ENCODE data around the gene PPM1A. TPM values are rescaled to one million over a fixed set of nuclear protein-coding genes. Genes with fewer than 3 reads are reported as not detected.
A peak's percentile ranks its signal among the peaks of the same experiment; 100 is the strongest.

The PPM1A gene
- total and polyA plus RNA-seq, 2 of the 13 experiments (the other 11 are each of a cell fraction or from before 2014, with no cell fraction given), result 23.3 to 29.8 TPM

DNA sequence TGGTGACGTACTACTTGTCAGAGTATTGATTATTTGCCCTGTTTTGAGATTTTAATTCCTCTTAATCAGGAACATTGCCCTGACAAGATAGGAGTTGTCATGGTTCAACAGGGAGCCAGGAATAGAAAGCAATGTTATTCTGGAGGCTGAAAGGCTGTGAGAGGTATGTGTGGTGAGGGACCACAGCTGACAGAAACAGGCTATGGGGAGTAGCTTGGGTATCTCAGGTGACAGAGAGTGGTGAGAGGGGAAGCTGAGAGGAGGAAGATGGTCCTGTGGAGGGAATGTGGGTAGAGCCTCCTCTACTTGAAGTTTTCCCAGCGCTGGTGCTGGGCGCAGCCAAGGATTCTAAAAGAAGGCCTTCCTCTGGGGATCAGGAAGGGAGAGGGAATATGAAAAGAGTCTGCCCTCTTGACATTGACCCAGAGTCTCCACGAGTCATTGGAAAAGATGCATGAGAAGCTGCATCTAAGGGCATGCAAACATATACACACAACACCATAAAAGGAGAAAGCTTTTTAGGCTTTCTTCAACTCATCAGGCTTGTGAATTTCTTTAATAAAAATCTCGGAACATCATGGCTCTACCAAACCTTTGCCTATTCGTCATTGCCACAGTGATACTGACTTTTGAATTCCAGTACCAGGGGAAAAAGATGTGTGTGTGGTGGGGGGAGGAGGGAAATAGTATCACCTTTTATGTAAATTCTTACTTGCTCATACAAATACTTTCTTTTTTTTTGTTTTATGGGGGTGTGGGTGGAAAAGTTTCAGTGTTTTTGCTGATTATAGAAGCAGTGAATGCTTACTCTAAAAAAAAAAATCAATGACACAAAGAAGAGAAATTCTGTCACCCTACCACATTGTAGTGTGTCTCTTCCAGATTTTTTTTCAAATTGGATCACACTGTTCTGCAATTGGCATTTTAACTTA, 43.9 kb upstream of the PPM1A start:
- Histone ChIP-seq H3K27ac (ENCODE audit: extremely low read length, insufficient read depth, low read length) (no peak overlapping the region), H3K4me1 (ENCODE audit: insufficient read depth, low read length) (no peaks in the 10 kb centered on the region), H3K4me2 (ENCODE audit: low read depth, low read length) (no peak overlapping the region), H3K9me3 (ENCODE audit: low read length) (no peaks in the 10 kb centered on the region), H3K36me3 (replicated peaks in 1 of 2; ENCODE audit: control insufficient read depth in 1 of 2, insufficient read depth in 2 of 2, low read length in 2 of 2) (no peaks in the 10 kb centered on the region), H2AFZ (ENCODE audit: low read length) (no peak overlapping the region), H3K4me3 (replicated peaks in 1 of 3; ENCODE audit: insufficient read depth in 1 of 3, low read depth in 2 of 3, low read length in 3 of 3) (no peak overlapping the region), H3K9ac (ENCODE audit: insufficient read depth, low read depth, low read length) (no peak overlapping the region), H3K27me3 (ENCODE audit: control insufficient read depth in 1 of 2, insufficient read depth in 2 of 2, low read length in 2 of 2) (no peaks in the 10 kb centered on the region), H3K79me2 (ENCODE audit: insufficient read depth, low read length) (no peaks in the 10 kb centered on the region), H4K20me1 (ENCODE audit: insufficient read depth, low read length) (no peaks in the 10 kb centered on the region)
- FAIRE-seq (no peak), ATAC-seq (no peak), DNase-seq (ENCODE audit: low spot score) (no peak)
- 35% methylated on average over 6 of the region's 6 CpGs for WGBS (ENCODE audit: low lambda C conversion rate)
- in situ Hi-C loops (cut with HindIII; ENCODE audit: extremely low pct_ligation_motif_present, low pct_unique_long_range_greater_than_20kb), result no loop called here
- ChIA-PET CTCF (ENCODE audit: low intra/inter-chr PET ratio, low total read pairs) (no interaction called here), POLR2A (no interaction called here)
- no TSS peak for BruUV-seq (replicated peaks)
- intact Hi-C loops (cut with micrococcal nuclease; ENCODE audit: unreplicated experiment), result no loop called here
- no peak for TF ChIP-seq CENPX (CRISPR knock-in tag; IDR thresholded peaks at IDR 0.05)
- TF ChIP-seq CREB1 (IDR thresholded peaks at IDR 0.05), result 0 out of 2 replicates have a peak, but pooled peaks have one; percentile 46
- no peak for TF ChIP-seq CREB1 (CRISPR knock-in tag; IDR thresholded peaks at IDR 0.05)

- Histone ChIP-seq H3K27me3 (ENCODE audit: control insufficient read depth in 1 of 2, insufficient read depth in 2 of 2, low read length in 2 of 2) (no peaks in the 10 kb centered on the region; a peak in 1 of 5 replicates), H3K9me3 (ENCODE audit: low read length) (no peaks in the 10 kb centered on the region), H3K4me3 (replicated peaks in 1 of 3; ENCODE audit: insufficient read depth in 1 of 3, low read depth in 2 of 3, low read length in 3 of 3) (no peak overlapping the region), H3K79me2 (ENCODE audit: insufficient read depth, low read length) (no peaks in the 10 kb centered on the region), H3K4me2 (ENCODE audit: low read depth, low read length) (no peak overlapping the region), H4K20me1 (ENCODE audit: insufficient read depth, low read length) (no peaks in the 10 kb centered on the region), H3K9ac (ENCODE audit: insufficient read depth, low read depth, low read length) (no peak overlapping the region), H2AFZ (ENCODE audit: low read length) (no peak overlapping the region), H3K27ac (ENCODE audit: extremely low read length, insufficient read depth, low read length) (no peak overlapping the region), H3K36me3 (replicated peaks in 1 of 2; ENCODE audit: control insufficient read depth in 1 of 2, insufficient read depth in 2 of 2, low read length in 2 of 2) (no peaks in the 10 kb centered on the region), H3K4me1 (ENCODE audit: insufficient read depth, low read length) (no peaks in the 10 kb centered on the region)
- intact Hi-C loops (cut with micrococcal nuclease; ENCODE audit: unreplicated experiment), result no loop called here
- ChIA-PET POLR2A (no interaction called here), CTCF (ENCODE audit: low intra/inter-chr PET ratio, low total read pairs) (no interaction called here)
- DNase-seq (ENCODE audit: low spot score), result no peak
- BruUV-seq (replicated peaks), result no TSS peak
- in situ Hi-C loops (cut with HindIII; ENCODE audit: extremely low pct_ligation_motif_present, low pct_unique_long_range_greater_than_20kb), result no loop called here
- 17% methylated on average over 7 of the region's 7 CpGs for WGBS (ENCODE audit: low lambda C conversion rate)
- ATAC-seq, result no peak
- FAIRE-seq, result no peak
- TF ChIP-seq ATF1 (CRISPR knock-in tag; IDR thresholded peaks at IDR 0.05), result no peak
- TF ChIP-seq ZNF674 (CRISPR knock-in tag; IDR thresholded peaks at IDR 0.05; ENCODE audit: low read depth), result no peak
- no peak for TF ChIP-seq ZNF503 (CRISPR knock-in tag; IDR thresholded peaks at IDR 0.05)
- no peak for TF ChIP-seq ZNF138 (CRISPR knock-in tag; IDR thresholded peaks at IDR 0.05; ENCODE audit: low read depth)
- no peak for TF ChIP-seq RCOR2 (CRISPR knock-in tag; IDR thresholded peaks at IDR 0.05)
- no peak for TF ChIP-seq MED1 (CRISPR knock-in tag; IDR thresholded peaks at IDR 0.05)
- TF ChIP-seq ZNF17 (CRISPR knock-in tag; IDR thresholded peaks at IDR 0.05), result no peak
- TF ChIP-seq SALL1 (CRISPR knock-in tag; IDR thresholded peaks at IDR 0.05), result no peak
- TF ChIP-seq, protein P1, sequence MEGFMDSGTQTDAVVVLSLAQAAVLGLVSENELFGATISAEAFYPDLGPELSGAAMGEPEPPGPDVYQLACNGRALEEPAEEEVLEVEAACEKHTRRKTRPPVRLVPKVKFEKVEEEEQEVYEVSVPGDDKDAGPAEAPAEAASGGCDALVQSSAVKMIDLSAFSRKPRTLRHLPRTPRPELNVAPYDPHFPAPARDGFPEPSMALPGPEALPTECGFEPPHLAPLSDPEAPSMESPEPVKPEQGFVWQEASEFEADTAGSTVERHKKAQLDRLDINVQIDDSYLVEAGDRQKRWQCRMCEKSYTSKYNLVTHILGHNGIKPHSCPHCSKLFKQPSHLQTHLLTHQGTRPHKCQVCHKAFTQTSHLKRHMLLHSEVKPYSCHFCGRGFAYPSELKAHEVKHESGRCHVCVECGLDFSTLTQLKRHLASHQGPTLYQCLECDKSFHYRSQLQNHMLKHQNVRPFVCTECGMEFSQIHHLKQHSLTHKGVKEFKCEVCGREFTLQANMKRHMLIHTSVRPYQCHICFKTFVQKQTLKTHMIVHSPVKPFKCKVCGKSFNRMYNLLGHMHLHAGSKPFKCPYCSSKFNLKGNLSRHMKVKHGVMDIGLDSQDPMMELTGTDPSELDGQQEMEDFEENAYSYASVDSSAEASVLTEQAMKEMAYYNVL (CRISPR knock-in tag; IDR thresholded peaks at IDR 0.05; ENCODE audit: borderline replicate concordance), result no peak
- TF ChIP-seq, protein P2, sequence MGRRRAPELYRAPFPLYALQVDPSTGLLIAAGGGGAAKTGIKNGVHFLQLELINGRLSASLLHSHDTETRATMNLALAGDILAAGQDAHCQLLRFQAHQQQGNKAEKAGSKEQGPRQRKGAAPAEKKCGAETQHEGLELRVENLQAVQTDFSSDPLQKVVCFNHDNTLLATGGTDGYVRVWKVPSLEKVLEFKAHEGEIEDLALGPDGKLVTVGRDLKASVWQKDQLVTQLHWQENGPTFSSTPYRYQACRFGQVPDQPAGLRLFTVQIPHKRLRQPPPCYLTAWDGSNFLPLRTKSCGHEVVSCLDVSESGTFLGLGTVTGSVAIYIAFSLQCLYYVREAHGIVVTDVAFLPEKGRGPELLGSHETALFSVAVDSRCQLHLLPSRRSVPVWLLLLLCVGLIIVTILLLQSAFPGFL (CRISPR knock-in tag; IDR thresholded peaks at IDR 0.05), result no peak
- TF ChIP-seq NFATC3 (CRISPR knock-in tag; IDR thresholded peaks at IDR 0.05), result no peak
Measured at GRCh38 chr14:60206249-60206670, 42.8 kb upstream of the PPM1A start.
